NCI-H460 (cell line): ENCODE measurements around the gene CD59. TPM values are rescaled to one million over a fixed set of nuclear protein-coding genes. Genes with fewer than 3 reads are reported as not detected.
"Not testable (repeated sequence)": the region's sequence is repeated elsewhere in the genome, so short reads cannot be mapped to it uniquely, and the experiment has no call there.

Source experiments
- DNase-seq: peaks from one replicate; pipeline ENCODE4 v3.0.0-alpha.2; 2016; ENCODE audit warnings: low read depth; ENCODE audit errors: extremely low read depth
- total RNA-seq: library from RNA; depleted of rRNA; stranded (reverse); fragments of >200 nt; shearing (Covaris generic); gene quantifications from 2 replicates; pipeline ENCODE4 v1.2.3, GENCODE V29; 2014

Gene CD59
- total RNA-seq, 1 experiment from 2014 or later = 62.7 TPM

DNA sequence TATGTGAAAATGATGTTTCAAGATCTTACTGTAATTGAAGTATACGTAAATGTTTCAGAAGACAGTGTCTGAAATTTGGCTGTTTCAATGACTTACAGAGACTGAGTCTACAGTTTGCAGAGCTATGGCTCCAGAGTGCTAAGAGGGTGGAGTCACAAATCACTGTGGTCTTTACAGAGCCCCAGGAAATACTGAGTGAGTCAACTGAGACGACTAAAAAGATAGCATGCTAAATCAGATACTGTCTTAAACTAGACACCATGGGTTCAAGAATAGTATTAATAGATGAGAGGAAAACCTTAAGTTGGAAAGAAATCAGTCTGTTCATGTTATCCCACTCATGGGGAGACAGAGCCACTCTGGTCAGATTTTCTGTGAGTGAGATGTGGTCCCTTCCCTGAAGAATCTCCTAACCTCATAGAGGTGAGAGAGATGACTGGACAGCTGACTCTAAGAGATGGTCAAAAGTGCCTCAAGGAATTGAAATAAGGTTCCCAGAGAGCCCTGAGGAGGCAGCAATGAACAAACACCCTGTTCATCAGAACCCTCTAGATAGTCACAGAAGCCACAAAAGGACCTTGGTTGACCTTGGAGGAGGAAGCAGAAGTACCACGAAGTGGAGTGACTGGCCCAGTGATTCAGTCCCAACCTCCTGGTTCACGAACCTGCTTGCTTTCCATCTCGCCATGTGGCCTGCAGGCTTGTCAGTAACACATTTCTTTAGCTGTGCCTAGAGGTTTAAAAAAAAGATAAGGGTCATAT is 65.8 kb downstream of the CD59 start:
- DNase-seq = no peak

DNA sequence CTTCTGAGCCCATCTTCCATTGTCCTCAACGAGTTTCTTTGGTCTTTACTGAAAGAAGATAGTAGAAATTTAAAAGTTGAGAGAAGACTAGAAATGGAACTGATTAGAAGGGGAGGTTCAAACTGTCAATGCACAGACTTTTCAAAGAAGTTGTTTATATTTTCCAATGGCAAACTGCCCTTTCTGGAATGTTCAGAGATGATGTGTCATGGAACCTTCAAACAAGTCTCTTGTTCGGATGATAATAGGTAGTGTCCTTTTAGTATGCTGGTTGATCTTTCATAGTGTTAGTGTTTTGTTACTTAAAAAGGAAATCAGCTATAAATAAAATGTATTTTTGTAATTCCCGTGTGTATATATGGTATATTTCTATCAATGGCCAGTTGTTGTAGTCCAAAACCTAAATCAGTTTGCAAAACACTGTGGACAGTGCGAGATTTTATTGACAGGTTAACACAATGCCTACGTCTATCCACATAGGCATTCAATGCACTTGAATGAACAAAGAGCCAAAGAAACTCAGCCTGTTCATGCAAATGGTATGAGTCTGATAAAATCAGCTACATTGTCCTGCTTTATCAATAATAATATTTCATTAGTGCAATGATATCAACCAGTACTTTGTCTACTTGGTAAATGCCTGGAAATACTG is 66.5 kb downstream of the CD59 start:
- no peak for DNase-seq

DNA sequence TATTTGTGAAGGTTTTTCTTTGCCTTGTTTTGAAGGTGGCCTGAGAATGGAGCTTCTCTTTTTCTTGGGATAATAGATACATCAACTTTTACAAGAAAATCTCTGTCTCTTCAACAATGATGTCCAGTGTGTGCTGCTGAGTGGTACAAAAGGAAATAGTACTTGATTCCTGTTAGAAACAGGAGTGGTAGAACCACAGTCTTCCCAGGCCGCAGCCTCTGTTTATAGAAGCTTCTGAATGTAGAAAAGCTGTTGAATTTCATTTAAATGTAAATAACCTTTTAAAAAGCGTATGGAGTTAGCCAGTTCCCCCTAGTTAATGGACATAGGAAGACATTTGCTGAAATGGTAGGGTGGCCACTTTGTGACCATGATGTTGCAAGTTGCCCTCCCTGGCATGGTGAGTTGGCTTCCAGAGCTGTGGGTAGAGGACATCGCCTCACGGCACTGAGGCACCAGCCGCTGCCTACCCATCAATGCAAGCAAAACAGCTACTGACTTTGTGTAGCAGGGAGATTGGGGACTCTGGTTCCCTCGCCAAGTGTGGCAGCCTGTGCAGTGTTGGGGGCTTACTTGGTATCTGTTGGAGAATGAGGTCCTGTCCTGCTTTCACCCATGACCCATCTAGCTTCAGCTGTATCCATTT is 67.1 kb downstream of the CD59 start:
- no peak for DNase-seq

DNA sequence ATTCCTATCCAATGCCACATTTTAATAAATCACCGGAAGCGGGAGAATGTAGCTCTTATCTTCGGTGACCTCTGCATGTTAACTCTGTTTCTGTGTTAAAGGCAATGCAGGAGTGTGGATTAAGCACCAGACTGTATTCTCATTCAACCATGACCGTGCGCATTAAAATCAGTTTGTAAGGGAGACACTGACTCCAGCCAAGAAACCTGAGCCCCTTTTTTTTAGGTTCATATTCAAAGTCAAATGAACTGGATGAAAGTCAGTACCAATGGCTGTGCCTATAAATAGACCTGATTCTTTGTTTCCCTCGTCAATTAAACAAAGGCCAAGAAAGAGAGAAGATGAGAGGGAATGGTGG is 67.8 kb downstream of the CD59 start:
- DNase-seq = no peak

DNA sequence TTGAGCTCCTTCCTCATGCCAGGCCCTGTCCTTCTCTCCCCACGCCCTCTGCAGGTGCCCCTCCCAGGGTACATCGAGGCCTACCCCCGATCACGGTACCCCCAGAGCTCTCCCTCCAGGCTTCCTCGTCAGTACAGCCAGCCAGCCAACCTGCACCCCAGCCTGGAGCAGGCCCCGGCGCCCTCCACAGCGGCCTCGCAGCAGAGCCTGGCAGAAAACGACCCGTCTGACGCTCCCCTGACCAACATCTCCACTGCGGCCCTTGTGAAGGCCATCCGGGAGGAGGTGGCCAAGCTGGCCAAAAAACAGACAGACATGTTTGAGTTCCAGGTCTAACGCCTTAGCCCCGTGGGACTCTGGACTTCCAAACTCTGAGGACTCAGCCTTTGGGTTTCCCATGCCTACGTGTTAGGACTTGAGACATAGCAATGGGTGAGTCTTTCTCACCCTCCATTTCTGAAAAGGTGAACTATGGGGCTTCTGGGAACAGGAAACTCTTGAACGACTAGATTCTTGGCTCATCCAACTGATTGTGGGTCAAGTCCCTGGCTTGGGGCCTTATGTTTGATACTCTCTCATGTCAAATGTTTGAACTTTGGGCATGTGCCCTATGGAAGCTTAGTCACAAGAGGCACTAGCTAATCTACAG is 68.3 kb downstream of the CD59 start:
- DNase-seq = no peak

DNA sequence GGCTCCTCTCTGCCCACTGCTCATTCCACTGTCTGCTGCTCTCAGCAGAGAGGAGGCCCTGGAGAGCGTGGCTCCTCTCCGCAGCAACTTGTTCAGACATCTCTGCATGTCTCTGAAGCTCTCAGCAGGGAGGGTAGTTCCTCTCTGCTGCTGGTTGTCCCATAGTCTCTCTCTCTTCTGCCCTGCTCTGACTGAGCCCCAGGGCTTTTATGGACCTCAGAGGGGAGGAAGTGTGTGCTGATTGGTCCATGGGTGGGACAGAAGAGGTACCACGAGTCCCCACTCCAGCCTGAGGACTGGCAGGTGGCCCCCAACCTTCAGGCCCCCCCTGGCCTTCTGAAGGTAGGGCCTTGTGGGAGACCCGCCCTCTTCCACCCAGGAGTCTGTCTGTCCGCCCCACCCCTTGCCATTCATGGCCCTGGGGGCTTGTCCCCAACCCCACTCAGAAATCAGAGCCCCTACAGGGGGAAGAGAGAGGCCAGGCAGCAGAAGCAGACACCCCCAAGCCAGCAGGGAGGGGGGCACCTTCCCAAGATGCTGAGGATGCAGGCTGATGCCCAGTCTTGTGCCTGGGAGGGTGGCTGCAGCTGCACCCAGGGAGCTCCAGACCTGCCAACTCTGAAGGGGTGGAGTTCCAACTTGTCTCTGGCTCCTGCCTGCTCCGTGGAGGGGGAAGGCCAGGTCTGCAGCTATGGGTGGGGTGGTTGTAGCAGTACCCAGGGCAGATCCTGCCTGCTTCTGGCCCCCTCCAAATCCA is 70.7 kb downstream of the CD59 start:
- no peak for DNase-seq

DNA sequence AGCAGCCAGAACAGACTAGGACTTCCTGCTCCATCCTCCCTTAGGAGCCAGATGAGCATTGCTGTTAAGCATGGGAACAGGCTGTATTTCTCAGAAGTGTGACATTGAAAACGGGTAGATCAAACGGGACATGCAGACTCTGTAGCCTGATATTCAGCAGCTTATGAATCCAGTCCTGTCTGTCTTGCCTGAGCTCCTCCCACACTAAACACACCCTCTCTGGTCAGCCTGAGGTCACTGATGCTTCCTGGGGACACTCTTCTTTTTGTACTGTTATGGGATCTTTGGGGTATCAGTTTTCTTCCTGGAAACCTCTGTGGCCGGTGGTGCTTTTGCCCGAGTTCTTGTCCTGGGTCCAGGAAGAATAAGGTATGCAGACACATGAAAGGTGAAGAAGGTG is 71.4 kb downstream of the CD59 start:
- DNase-seq = no peak

DNA sequence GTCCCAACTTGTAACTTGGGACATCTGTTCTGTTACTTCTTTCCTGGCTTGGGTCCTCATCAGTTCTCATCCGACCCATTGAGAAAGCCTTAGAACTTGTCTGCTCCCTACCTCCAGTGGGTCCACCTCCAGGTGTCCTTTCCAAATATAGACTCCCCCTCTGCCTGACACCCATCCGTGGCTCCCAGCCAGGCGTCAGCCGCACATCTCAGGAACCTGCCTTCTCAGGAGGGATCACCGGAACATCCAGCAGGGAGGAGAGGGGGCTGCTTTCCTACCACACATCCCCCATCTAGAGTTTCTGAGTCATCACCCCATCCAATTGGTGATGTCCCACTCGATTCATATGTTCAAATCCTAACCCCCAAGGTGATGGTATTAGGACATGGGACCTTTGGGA is 72.1 kb downstream of the CD59 start:
- DNase-seq = no peak

DNA sequence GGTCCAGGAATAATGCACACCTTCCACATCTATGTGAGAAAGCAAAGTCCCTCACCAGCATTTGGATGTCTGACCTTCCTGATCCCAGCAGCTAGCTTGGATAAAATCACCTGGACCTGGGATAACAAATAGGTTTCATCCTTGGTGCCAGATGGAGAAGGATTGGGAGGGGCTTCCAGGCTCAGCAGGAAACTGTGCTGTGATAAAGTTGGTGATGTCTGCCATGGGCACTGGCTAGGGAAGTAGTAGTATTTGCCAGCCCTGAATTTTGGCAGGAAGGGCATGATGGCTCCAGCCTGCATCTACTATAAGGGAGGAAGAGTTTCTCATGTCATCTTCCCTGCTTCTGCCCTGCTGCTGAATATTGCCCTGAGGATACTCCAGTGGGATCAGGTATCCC is 73.1 kb downstream of the CD59 start:
- DNase-seq = no peak

DNA sequence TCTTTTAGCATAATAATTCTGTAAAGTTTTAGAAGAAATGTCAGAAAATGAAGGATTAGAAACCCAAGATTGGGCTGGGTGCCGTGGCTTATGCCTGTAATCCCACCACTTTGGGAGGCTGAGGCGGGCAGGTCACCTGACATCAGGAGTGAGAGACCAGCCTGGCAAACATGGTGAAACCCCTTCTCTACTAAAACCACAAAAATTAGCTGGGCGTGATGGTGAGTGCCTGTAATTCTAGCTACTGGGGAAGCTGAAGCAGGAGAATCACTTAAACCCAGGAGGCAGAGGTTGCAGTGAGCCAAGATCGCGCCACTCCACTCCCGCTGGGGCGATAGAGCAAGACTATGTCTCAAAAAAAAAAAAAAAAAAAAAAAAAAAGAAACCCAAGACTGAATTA is 74.7 kb downstream of the CD59 start:
- DNase-seq = not testable (repeated sequence)

DNA sequence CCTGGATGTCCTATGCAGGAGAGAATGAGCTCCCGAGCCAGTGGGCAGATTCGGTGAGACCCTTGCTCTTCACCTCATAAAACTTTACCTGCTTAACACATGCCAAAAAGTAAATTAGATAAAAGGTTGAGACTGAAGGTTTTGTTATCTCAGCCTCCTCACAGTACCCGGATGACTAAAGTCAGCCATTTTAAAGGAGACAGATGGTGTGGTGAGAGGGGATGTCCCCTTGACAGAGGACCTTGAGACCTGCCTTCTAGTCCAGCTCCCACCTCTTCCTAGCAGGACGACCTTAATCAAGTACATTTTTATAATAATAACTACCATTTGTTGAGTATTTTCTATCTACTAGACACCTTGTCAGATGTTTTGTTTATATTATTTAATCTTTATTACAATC is 75.3 kb downstream of the CD59 start:
- no peak for DNase-seq

DNA sequence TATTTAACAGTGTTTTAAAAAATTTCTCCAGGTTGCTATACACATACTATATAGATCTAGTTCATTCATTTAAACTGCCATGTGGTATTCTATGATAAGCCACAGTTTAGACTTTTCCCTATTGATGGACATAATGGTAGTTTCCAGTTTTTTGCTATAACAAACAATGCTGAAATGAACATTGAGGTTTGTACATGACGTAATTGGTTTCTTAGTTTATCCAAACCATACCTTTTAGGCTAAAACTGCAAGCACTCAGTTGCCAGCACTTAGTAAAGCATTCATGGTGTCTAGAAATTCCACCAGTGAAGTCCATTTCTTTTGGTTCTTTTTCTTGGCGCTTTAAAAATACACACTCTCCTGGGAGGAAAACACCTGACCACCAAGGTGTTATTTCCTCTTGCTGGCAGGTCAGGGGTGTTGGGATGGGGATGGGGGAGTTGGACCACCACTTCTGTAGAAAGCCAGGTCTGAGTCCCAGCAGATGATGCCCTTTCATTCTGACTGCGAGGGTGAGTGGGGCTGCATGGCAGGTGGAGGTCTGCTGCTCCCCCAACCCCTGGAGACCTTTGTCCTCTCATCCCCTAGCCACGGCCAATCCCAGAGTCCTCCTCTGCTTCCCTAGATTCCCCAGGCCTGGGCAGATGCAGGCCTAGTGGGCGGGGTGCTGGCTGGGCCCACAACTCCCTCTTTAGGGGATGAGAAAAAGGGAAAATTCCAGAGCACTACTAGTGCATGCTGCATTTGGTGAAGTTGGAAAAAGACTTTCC is 76.7 kb downstream of the CD59 start:
- DNase-seq = no peak

DNA sequence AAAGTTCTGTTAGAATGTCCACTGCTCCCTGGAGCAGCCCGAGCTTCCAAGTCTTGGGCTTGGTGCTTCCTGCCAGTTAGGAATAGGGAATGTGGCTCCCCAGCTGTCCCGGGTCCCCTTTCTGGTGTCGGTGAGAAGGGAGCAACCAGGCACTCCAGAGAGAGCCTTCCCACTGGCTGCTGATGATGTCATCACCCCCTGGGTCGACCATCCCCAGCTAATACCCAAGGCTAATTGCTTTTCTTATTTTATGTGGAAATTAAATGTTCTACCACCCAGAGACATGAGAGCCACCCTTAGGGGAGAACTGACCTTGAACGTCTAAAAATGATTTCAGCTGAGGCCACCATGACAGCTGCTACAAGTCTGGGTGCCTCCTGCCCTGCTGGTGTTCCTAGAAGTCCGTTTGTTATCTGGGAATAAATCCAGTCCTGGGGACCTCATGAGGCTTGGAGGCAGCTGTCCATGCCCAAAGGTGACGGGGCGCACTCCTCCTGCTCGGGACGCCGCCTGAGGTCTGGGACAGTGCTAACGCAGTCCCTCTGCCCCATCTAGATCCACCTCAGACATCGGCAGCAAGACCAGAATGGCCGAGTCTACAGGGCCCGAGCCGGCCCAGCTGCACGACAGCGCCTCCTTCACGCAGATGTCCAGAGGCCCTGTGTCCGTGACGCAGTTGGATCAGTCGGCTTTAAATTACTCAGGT is 77.9 kb downstream of the CD59 start:
- DNase-seq = no peak

DNA sequence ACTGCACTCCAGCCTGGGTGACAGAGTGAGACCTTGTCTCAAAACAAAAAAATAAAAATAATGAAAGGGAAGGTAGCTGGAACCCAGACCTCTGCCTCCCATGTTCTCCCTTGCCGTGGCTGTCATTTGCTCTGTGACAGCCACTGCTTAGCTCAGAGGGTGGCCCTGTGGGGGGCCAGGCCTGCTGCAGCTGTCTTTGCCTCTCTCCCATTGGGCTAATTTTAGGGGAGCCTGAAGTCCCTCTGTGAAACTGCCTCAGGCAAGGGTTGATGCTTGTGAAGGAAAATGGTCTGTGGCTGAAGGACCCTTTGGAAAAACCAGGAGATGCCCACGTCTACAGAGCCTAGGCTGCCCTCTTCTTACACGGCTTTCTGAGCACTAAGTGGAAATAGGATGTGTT is 78.5 kb downstream of the CD59 start:
- no peak for DNase-seq

DNA sequence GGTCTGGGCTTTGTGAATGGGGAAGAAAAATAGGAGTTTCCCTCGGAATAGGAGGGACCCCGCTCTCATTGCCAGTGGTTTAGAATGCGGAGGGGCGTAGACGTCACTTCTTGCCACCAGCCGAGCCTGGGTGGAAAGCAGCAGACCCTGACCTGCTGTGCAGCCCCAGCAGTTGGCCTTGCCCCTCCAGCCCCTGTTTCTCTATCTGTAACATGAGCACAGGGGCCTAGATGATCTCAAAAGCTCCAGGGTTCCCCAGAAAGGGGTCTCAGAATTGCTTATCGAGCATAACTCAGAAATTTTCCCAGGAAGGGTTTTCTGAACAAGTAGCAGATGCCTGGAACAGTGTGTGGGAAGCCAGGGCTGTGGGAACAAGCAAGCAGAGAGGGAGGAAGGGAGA is 79.5 kb downstream of the CD59 start:
- DNase-seq = no peak

DNA sequence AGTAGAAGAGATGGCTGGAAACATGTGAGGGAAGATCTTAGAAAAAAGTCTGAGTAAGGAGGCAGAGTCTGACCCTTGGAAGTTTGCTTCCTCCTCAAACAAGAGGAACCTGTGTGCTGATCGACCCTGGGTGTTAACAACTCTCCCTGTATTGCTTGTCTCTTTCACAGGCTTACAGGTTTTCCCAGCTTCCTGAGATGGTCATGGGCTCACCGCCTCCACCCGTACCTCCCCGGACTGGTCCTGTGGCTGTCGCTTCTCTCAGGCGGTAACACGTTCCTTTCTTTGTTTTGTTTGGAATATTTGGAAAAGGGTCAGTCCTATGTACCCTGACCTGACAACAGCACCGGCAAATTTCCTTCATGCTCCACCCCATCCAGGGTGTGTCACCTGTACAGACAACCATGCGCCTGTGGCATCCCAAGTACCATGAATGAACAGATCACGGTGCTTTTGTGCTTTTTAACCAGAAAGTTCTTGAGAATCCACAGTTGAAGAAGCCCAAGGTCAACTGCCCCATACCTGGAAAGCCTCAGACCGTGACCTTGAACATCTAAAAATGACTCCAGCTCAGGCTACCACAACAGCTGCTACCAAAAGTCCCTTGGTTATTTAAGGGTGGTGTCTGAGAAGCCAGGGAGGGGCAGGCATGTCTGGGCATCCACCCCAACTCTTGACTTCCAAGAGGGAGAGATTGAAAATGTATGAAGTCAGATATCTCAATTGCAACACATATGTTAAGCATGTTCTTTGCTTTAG is 80.2 kb downstream of the CD59 start:
- DNase-seq = no peak

DNA sequence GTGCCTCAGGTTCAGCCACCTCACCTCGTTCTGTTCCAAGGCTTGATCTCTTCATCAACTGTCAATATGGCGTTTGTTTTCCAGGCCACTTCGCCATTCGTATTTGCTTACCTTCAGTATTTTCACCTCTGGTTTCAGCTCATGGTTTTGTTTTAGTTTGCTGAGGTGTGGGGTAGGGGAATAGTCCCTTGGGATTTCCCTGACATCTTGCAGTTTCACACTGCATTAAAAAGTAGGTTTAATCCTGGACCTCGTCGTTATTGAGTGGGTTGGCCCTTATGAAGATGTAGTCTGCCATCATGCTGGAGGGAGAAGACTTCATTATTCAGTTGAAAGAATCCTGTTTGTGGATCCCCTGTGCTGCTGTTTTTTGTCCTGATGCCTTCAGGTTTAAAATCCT is 81.6 kb downstream of the CD59 start:
- DNase-seq = no peak
